A549 (cell line): ENCODE measurements around the gene CERS3.

Experiments
- CEBPB ChIP-seq, 2 experiments: fragments of >200 bp in 1 of 2; sonication (Bioruptor Twin) in 1 of 2; formaldehyde crosslinking in 1 of 2; IDR thresholded peaks; 2 replicates each; pipeline ENCODE4 v1.6.1; 2012 to 2016
- CHD2 ChIP-seq: fragments of 150-350 bp; IDR thresholded peaks from 2 replicates; pipeline ENCODE4 v1.6.1; 2014; ENCODE audit warnings: low read length; ENCODE audit not compliant: partially characterized antibody
- CTCF ChIP-seq: fragments of >200 bp; sonication (Bioruptor Twin); formaldehyde crosslinking; IDR thresholded peaks from 3 replicates; pipeline ENCODE4 v1.5.1; 2016
- GATA3 ChIP-seq: IDR thresholded peaks from 2 replicates; pipeline ENCODE4 v1.6.1; 2012; ENCODE audit warnings: borderline replicate concordance
- HDAC2 ChIP-seq: fragments of 200-600 bp; sonication (generic); IDR thresholded peaks from 2 replicates; pipeline ENCODE4 v1.6.1; 2016
- MAFK ChIP-seq: fragments of 450-650 bp; IDR thresholded peaks from 2 replicates; pipeline ENCODE4 v1.6.1; 2014; ENCODE audit not compliant: partially characterized antibody
- RFX5 ChIP-seq: fragments of 450-650 bp; IDR thresholded peaks from 2 replicates; pipeline ENCODE4 v1.7.1; 2014; ENCODE audit warnings: antibody characterized with exemption, mild to moderate bottlenecking, moderate library complexity
- TF ChIP-seq, protein P1 (sequence below): IDR thresholded peaks from 2 replicates; pipeline ENCODE4 v1.6.1; 2012; ENCODE audit warnings: low read depth, borderline replicate concordance

- TF ChIP-seq RFX5 (no peak), CTCF (no peak), MAFK (no peak), HDAC2 (no peak), CEBPB (IDR thresholded peaks at IDR 0.05) (no peak), CHD2 (no peak), GATA3 (no peak)
- TF ChIP-seq, protein P1, sequence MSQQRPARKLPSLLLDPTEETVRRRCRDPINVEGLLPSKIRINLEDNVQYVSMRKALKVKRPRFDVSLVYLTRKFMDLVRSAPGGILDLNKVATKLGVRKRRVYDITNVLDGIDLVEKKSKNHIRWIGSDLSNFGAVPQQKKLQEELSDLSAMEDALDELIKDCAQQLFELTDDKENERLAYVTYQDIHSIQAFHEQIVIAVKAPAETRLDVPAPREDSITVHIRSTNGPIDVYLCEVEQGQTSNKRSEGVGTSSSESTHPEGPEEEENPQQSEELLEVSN, result no peak
Observed at GRCh38 chr15:100525436-100525835, 3.3 kb downstream of the CERS3 start.
